Fibroblast of skin of abdomen (primary cell): ENCODE results near the gene TGFBR2.

Source experiments
- DNase-seq: peaks from one replicate; pipeline ENCODE4 v3.0.0-alpha.2; 2013

Gene TGFBR2

DNA sequence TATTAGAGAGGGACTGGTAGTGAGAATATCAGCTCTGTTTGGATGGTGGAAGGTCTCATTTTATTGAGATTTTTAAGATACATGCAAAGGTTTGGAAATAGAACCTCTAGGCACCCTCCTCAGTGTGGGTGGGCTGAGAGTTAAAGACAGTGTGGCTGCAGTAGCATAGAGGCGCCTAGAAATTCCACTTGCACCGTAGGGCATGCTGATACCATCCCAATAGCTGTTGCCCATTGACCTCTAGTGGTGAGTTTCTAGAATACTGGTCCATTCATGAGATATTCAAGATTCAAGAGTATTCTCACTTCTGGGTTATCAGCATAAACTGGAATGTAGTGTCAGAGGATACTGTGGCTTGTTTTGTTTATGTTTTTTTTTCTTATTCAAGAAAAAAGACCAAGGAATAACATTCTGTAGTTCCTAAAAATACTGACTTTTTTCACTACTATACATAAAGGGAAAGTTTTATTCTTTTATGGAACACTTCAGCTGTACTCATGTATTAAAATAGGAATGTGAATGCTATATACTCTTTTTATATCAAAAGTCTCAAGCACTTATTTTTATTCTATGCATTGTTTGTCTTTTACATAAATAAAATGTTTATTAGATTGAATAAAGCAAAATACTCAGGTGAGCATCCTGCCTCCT lies 87.2 kb downstream of the TGFBR2 start:
- DNase-seq = peak; percentile 74

- no peak for DNase-seq
Measured at GRCh38 chr3:30694148-30694547, 87.7 kb downstream of the TGFBR2 start.

DNA sequence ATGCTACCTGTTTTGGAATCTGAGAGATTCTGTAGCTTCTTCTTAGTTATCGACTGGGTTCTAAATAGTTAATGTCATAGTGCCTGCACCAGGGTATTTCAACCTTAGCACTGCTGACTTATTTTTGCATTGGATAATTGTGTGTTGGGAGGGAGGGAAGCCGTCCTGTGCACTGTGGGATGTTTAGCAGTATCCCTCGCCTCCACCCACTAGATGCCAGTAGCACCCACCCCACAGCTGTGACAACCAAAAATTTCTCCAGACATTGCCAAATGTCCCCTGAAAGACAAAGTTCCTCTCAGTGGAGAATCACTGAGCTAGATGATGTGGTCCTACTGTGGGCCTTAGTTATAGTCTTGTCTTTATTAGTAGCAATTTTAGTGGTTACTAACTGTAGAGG lies 88.3 kb downstream of the TGFBR2 start:
- DNase-seq = no peak

- DNase-seq = no peak
Measured at GRCh38 chr3:30695302-30696061, 89.1 kb downstream of the TGFBR2 start.

DNA sequence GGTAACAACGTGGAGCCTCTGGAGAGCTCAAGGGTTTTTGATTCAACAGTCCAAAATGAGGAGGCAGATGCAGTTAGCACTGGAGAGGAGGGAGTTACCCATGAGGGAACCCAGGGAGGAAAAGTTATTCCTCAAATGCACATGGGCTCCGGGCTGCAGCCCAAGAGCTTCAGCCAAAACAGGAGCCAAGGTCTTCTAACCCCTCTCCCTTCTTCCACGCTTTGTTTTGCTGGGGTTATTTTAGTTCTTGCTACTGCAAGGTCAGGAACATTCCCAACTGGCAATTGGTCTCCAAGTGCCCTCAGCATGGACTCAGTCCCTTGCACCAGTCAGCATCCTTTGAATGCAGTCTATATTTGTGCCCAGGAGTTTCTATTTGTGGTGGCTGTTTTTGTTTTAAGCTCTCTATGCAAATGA lies 90.0 kb downstream of the TGFBR2 start:
- DNase-seq = no peak

GRCh38 chr3:30696896-30697295 lies 90.5 kb downstream of the TGFBR2 start:
- no peak for DNase-seq

DNA sequence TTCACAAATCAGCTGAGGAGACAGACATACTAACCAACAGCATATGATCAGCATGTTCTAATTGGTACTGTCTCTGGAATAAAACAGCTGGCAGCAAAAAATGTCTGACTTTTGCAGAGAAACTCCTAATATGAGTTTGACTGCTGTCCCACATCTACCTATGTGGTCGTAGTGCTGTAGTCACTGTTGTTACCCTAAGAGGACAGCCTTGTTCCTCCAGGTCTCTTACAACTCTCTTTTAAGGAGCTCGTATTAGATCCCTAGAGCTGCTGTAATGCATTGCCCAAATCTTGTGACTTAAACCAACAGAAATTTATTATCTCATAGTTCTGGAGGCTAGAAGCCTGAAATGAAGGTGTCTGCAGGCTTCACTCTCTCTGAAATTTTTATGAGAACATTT lies 92.1 kb downstream of the TGFBR2 start:
- no peak for DNase-seq

DNA sequence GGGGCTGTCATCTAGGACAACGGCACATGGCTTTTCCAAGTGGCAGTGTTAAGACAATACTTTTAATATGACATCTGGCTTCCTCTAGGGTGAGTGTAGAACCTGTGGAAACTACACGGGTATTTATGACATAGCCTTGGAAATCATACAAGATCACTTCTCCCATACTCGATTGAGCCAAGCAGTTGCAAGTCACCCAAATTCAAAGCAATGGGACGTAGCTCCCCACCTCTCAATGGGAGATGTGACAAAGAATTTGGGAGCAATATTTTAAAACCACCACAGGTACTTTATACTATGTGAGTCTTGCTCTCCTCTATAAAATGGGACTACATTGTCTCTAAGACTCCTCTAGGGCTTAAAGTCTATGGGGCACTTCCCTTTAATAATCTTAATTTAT lies 93.5 kb downstream of the TGFBR2 start:
- DNase-seq = no peak

- DNase-seq = no peak
Measured at GRCh38 chr3:30700702-30701321, 94.4 kb downstream of the TGFBR2 start.

- DNase-seq = no peak
Measured at GRCh38 chr3:30702038-30702827, 95.8 kb downstream of the TGFBR2 start.

GRCh38 chr3:30702828-30703397 lies 96.5 kb downstream of the TGFBR2 start:
- DNase-seq = no peak

- DNase-seq = no peak
Measured at GRCh38 chr3:30704931-30705890, 98.8 kb downstream of the TGFBR2 start.

- no peak for DNase-seq
Measured at GRCh38 chr3:30707825-30708224, 101.4 kb downstream of the TGFBR2 start.

DNA sequence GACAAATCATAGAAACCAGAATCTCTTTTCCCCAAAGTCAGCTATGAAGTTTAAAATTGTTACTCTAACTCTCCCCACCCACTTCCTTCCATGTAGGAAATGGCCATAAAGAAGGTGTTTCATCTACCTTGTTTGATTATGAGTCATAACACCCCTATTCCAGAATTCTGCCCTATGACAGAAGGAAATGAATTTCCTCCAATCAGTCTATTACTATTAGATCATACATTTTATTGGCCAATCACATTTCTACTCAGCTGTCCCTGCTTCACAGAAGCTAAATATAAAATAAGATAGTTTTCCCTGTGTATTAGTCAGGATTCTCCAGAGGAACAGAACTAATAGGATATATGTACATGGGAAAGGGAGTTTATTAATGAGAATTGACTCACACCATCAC lies 102.1 kb downstream of the TGFBR2 start:
- no peak for DNase-seq

GRCh38 chr3:30710017-30710416 lies 103.6 kb downstream of the TGFBR2 start:
- DNase-seq = no peak

DNA sequence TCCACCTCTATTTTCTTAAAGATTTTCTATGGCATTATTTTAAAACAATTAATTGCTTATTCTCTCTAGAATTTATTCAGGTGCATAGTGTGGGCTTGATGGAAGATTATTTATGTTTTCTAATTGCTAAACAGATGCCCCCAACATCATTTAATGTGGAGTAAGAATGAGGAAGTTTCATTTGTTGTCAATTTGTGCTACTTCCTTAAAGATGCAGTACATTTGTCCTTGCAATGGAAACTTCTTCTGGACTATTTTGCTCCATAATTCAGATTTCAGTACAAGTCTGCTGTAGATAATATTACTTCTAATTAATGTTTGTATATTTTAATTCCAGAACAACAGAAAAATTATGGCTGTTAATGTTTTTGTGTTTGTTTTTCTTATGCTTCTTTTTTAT lies 104.8 kb downstream of the TGFBR2 start:
- no peak for DNase-seq

GRCh38 chr3:30711867-30712266 lies 105.5 kb downstream of the TGFBR2 start:
- DNase-seq = no peak

DNA sequence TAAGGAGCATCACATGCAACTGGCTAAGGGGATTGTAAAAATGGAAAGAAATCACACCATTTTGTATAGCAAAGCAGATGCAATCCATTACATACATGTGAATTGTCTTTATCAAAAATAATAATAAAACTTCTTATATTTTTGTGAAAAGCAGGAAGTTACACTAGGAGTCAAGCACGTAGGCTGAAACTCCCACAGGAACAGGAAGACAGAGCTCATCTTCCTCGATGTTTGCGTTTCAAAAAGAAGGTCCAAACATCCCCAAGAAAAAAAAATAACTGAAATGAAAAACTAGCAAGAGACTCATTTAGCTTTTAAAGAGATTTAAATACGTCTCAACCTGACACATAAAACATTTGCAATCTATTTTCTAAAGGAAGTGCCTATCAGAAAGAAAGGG lies 106.6 kb downstream of the TGFBR2 start:
- no peak for DNase-seq

DNA sequence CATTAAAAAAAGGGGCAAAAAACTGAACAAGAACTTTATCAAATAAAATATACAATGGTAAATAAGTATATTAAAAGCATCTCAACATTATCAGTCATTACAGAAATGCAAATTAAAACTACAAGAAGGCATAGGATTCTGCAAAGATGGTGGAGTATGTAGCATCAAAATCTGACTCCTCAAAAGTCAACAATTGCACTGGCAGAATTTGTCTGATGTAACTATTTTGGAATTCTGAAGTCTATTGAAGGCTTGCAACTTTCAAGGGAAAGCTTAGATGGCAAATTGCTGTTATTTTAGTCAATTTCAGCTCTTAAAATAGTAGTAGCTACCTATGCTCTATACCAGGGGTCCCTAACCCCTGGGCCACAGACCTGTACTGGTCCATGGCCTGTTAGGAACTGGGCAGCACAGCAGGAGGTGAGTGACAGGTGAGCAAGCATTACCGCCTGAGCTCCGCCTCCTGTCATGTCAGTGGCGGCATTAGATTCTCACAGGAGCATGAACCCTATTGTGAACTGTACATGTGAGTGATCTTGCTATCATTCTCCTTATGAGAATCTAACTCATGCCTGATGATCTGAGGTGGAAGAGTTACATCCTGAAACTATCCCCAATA lies 107.6 kb downstream of the TGFBR2 start:
- peak; percentile 5 for DNase-seq

- DNase-seq = no peak
Measured at GRCh38 chr3:30719536-30719935, 113.1 kb downstream of the TGFBR2 start.
